ENCODE measurements around the gene SLC1A7.

SLC1A7 gene

GRCh38 chr1:53127546-53127945, 14.9 kb downstream of the SLC1A7 start:
- no peak overlapping the region for H3K4me3 ChIP-seq (ENCODE audit: low read length)
- no peaks in the 10 kb centered on the region for H3K36me3 ChIP-seq (ENCODE audit: control insufficient read depth, low read length)
- no peak overlapping the region for H3K4me2 ChIP-seq (ENCODE audit: low read length)

GRCh38 chr1:53126495-53126894, 15.9 kb downstream of the SLC1A7 start:
- Histone ChIP-seq H3K4me2 (ENCODE audit: low read length) (no peak overlapping the region), H3K9me2 (replicated peaks; ENCODE audit: control insufficient read depth, low read length) (no peaks in the 10 kb centered on the region), H3K36me3 (ENCODE audit: control insufficient read depth, low read length) (no peaks in the 10 kb centered on the region)

More at GRCh38 chr1:53127546-53127945, 14.9 kb downstream of the SLC1A7 start:
- Histone ChIP-seq H3K27me3 (ENCODE audit: control insufficient read depth, low read length) (0 out of 2 replicates have a peak, but pooled peaks cover 2% of the 10 kb centered on the region), H3K9me3 (ENCODE audit: control insufficient read depth, insufficient read depth, low read length) (no peaks in the 10 kb centered on the region), H4K20me1 (ENCODE audit: control insufficient read depth, insufficient read depth, low read depth, low read length) (no peaks in the 10 kb centered on the region), H3K4me1 (ENCODE audit: control insufficient read depth, low read length) (no peaks in the 10 kb centered on the region), H3K9me2 (replicated peaks; ENCODE audit: control insufficient read depth, low read length) (no peaks in the 10 kb centered on the region), H3K79me2 (ENCODE audit: control insufficient read depth, low read length) (no peaks in the 10 kb centered on the region), H3K27ac (ENCODE audit: low read depth, low read length) (no peak overlapping the region), H3F3A (ENCODE audit: control insufficient read depth, insufficient read depth) (no peaks in the 10 kb centered on the region)
- TF ChIP-seq EZH2phosphoT487 (IDR thresholded peaks at IDR 0.05; ENCODE audit: borderline replicate concordance, low read length): no peak
- no peak for TF ChIP-seq CTCF (IDR thresholded peaks at IDR 0.05; ENCODE audit: low read depth, low read length, poor library complexity, severe bottlenecking)

GRCh38 chr1:53125623-53126360, 16.6 kb downstream of the SLC1A7 start:
- Histone ChIP-seq H3K27me3 (ENCODE audit: control insufficient read depth, low read length) (0 out of 2 replicates have a peak, but pooled peaks cover 2% of the 10 kb centered on the region), H3K4me2 (ENCODE audit: low read length) (no peak overlapping the region), H3K4me1 (ENCODE audit: control insufficient read depth, low read length) (no peaks in the 10 kb centered on the region), H3K79me2 (ENCODE audit: control insufficient read depth, low read length) (no peaks in the 10 kb centered on the region), H3F3A (ENCODE audit: control insufficient read depth, insufficient read depth) (no peaks in the 10 kb centered on the region), H3K27ac (ENCODE audit: low read depth, low read length) (no peak overlapping the region), H4K20me1 (ENCODE audit: control insufficient read depth, insufficient read depth, low read depth, low read length) (no peaks in the 10 kb centered on the region), H3K36me3 (ENCODE audit: control insufficient read depth, low read length) (no peaks in the 10 kb centered on the region), H3K9me2 (replicated peaks; ENCODE audit: control insufficient read depth, low read length) (no peaks in the 10 kb centered on the region), H3K9me3 (ENCODE audit: control insufficient read depth, insufficient read depth, low read length) (no peaks in the 10 kb centered on the region), H3K4me3 (ENCODE audit: low read length) (no peak overlapping the region)
- TF ChIP-seq EZH2phosphoT487 (IDR thresholded peaks at IDR 0.05; ENCODE audit: borderline replicate concordance, low read length) (no peak), CTCF (IDR thresholded peaks at IDR 0.05; ENCODE audit: low read depth, low read length, poor library complexity, severe bottlenecking) (no peak)

More at GRCh38 chr1:53126495-53126894, 15.9 kb downstream of the SLC1A7 start:
- Histone ChIP-seq H3K27ac (ENCODE audit: low read depth, low read length) (no peak overlapping the region), H4K20me1 (ENCODE audit: control insufficient read depth, insufficient read depth, low read depth, low read length) (no peaks in the 10 kb centered on the region), H3F3A (ENCODE audit: control insufficient read depth, insufficient read depth) (no peaks in the 10 kb centered on the region), H3K4me1 (ENCODE audit: control insufficient read depth, low read length) (no peaks in the 10 kb centered on the region), H3K79me2 (ENCODE audit: control insufficient read depth, low read length) (no peaks in the 10 kb centered on the region), H3K4me3 (ENCODE audit: low read length) (no peak overlapping the region), H3K27me3 (ENCODE audit: control insufficient read depth, low read length) (0 out of 2 replicates have a peak, but pooled peaks cover 2% of the 10 kb centered on the region), H3K9me3 (ENCODE audit: control insufficient read depth, insufficient read depth, low read length) (no peaks in the 10 kb centered on the region)
- TF ChIP-seq EZH2phosphoT487 (IDR thresholded peaks at IDR 0.05; ENCODE audit: borderline replicate concordance, low read length): no peak
- TF ChIP-seq CTCF (IDR thresholded peaks at IDR 0.05; ENCODE audit: low read depth, low read length, poor library complexity, severe bottlenecking): no peak
